Measurements from ENCODE around the gene DPP9.

The DPP9 gene

DNA sequence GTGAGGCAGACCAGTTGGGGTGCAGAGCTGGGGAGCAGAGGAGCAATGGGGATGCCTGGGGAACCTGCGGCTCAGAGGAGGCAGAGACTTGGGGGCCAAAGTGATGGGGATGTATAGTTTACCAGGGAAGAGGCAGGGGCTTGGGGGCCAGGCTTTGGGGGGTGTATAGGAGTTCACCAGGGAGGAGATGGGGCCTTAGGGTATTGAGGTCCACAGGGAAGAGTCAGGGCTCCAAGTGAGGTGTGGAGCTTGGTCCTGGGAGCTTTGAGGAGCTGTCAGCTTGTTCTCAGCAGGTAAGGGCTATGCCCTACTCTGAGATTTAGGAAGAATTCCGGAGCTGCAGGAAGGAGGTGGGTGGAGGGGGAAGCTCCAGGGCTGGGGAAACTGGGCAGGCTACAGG lies 73.5 kb downstream of the DPP9 start:
- no peak overlapping the region for H3K4me3 ChIP-seq (ENCODE audit: low read depth, low read length)
- no peak for DNase-seq (ENCODE audit: low read depth)
- TF ChIP-seq, protein P1, sequence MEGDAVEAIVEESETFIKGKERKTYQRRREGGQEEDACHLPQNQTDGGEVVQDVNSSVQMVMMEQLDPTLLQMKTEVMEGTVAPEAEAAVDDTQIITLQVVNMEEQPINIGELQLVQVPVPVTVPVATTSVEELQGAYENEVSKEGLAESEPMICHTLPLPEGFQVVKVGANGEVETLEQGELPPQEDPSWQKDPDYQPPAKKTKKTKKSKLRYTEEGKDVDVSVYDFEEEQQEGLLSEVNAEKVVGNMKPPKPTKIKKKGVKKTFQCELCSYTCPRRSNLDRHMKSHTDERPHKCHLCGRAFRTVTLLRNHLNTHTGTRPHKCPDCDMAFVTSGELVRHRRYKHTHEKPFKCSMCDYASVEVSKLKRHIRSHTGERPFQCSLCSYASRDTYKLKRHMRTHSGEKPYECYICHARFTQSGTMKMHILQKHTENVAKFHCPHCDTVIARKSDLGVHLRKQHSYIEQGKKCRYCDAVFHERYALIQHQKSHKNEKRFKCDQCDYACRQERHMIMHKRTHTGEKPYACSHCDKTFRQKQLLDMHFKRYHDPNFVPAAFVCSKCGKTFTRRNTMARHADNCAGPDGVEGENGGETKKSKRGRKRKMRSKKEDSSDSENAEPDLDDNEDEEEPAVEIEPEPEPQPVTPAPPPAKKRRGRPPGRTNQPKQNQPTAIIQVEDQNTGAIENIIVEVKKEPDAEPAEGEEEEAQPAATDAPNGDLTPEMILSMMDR (IDR thresholded peaks at IDR 0.05; ENCODE audit: insufficient read depth, low read depth, low read length, missing control alignments) = no peak

DNA sequence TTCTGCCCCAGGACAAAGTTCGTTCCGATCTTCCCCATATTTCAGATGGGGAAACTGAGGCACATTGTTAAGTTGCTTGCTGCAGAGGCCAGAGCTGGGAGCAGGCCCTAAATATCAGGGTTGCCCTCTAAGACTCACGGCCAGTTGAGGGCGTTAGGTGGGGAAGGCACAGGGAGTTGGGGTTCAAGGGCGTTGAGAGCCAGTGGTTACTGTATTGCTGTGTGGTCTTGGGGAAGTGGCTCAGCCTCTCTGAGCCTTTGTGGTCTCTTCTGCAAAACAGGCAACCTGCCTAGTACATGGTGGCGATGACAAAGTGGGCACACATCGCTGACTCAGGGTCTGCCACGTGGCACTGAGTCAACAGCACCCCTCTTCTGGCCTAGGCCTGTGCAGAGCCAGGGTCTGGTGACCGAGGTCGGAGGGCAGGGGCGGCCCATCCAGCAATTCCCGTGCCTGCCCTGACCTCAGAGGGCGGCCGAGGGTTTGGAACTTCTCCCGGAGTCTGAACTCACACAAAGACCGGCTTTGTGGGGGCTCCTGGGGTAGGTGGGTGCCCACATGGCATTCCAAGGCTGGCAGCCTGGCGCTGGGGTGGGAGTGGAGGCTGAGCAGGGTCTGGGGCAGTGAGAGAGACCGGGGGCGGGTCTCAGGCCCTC lies 74.1 kb downstream of the DPP9 start:
- no peak for DNase-seq (ENCODE audit: low read depth)
- TF ChIP-seq, protein P1 (IDR thresholded peaks at IDR 0.05; ENCODE audit: insufficient read depth, low read depth, low read length, missing control alignments) = no peak
- H3K4me3 ChIP-seq (ENCODE audit: low read depth, low read length) = no peak overlapping the region

DNA sequence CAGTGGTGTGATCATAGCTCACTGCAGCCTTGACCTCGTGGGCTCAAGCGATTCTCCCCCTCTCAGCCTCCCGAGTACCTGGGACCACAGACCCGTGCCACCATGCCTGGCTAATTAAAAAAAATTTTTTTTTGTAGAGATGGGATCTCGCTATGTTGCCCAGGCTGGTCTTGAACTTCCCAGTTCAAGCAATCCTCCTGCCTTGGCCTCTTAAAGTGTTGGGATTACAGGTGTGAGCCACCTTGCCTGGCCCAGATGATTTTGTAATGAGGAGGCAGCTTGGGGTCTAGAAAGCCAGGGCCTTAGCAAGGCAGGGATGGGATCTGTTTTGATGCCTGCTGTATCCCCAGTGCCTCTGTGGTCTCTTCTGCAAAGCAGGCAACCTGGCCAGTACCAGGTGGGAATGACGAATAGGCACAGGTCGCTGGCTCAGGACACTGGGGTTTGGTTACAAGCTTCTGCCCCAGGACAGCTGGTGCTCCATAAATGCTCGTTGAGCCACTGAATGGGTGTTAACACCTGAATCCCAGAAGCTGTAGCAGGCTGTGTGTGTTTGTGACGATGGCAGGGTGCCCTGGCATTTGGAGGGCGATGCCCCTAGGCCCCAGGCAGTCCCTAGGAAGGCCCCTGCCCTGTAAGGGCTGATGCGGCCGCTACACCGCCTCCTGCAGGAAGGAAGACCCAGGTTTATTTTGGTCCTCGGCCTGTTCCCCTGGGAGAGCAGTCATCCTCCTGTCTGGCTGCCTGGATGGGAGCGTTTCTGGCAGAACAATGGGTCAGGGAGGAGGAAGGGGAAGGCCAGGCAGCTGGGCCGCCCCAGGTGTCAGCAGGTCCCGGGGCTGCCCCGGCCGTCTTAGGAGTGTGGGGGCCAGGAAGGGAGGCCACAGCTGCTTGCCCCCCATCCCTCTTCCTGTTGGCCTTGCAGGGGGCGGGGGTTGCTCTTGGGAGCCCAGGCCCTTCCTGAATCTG lies 75.7 kb downstream of the DPP9 start:
- TF ChIP-seq, protein P1 (IDR thresholded peaks at IDR 0.05; ENCODE audit: insufficient read depth, low read depth, low read length, missing control alignments) = no peak
- no peak overlapping the region for H3K4me3 ChIP-seq (ENCODE audit: low read depth, low read length)
- no peak for DNase-seq (ENCODE audit: low read depth)

DNA sequence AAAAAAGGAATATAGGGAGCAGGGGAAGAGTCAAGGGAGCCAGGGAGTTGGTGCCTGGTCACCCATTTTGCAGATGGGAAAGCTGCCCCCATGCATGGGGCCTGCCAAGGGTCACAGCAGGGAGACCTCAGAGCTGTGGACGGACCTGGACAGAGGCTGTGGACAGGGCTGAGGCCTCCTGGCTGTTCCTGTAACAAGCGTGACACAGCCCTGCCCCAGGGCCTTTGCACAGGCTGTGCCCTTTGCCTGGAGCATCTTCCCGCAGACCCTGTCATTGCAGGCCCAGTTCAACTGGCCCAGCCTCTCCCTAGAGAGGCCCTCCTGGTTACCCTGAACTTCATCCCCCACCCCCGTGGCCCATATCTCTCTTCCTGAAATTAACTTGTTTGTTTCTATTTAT lies 77.9 kb downstream of the DPP9 start:
- no peak overlapping the region for H3K4me3 ChIP-seq (ENCODE audit: low read depth, low read length)
- TF ChIP-seq, protein P1 (IDR thresholded peaks at IDR 0.05; ENCODE audit: insufficient read depth, low read depth, low read length, missing control alignments) = no peak
- no peak for DNase-seq (ENCODE audit: low read depth)

DNA sequence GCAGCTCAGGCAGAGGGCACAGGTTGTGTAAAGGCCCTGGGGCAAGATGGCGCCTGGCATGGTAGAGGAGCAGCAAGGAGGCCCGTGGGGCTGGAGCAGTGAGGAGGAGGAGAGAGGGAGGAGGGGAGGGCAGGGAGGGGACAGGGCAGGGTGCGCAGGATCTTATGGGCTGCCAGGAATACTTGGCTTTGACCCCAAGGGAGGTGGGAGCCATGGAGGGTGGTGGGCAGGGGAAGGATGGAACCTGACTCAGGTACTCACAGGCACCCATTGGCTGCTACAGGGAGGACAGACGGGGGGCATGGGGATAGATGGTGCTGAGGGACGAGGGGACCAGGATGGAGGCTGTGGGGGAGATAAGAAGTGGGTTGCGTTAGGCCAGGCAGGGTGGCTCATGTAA lies 81.0 kb downstream of the DPP9 start:
- no peak overlapping the region for H3K4me3 ChIP-seq (ENCODE audit: low read depth, low read length)
- DNase-seq (ENCODE audit: low read depth) = no peak
- TF ChIP-seq, protein P1 (IDR thresholded peaks at IDR 0.05; ENCODE audit: insufficient read depth, low read depth, low read length, missing control alignments) = no peak

DNA sequence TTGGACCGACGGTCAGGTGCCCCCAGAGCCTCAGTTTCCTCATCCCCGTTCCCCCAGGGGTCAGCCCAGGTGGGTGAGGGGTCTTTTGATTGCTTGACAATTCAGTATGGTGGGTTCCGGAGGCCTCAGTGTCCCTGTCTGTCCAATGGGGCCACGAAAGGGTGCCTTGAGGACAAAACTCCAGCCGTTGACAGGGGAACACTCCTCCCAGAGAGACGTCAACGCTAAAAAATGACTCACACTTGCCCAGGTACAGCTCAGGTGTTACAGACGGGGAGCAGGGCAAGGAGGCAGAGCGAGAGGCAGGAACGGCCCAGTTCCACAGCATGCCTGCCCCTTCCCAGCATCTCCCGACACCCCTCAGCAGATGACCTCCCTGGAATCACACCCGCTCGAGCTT lies 82.5 kb downstream of the DPP9 start:
- no peak overlapping the region for H3K4me3 ChIP-seq (ENCODE audit: low read depth, low read length)
- no peak for DNase-seq (ENCODE audit: low read depth)
- TF ChIP-seq, protein P1 (IDR thresholded peaks at IDR 0.05; ENCODE audit: insufficient read depth, low read depth, low read length, missing control alignments) = no peak

All from GM12865 (cell line).